ENCODE measurements around the gene TECRL.

GRCh38 chr4:64326507-64326906, 82.7 kb downstream of the TECRL start:
- TF ChIP-seq ZNF19 (tag by site-specific recombination; IDR thresholded peaks at IDR 0.05; ENCODE audit: low read depth) (no peak), GFI1B (tag by site-specific recombination; IDR thresholded peaks at IDR 0.05) (no peak), ZNF391 (tag by site-specific recombination; IDR thresholded peaks at IDR 0.05; ENCODE audit: borderline replicate concordance, low read depth) (no peak), CTCF (tag by site-specific recombination; IDR thresholded peaks at IDR 0.05) (no peak), GLI2 (tag by site-specific recombination; IDR thresholded peaks at IDR 0.05; ENCODE audit: borderline replicate concordance, low read depth) (no peak), ZNF248 (tag by site-specific recombination; IDR thresholded peaks at IDR 0.05) (no peak), REST (tag by site-specific recombination; IDR thresholded peaks at IDR 0.05) (no peak), ZNF114 (tag by site-specific recombination; IDR thresholded peaks at IDR 0.05) (no peak), SETDB1 (IDR thresholded peaks at IDR 0.05; ENCODE audit: insufficient read length, low read length) (no peak), ZNF514 (tag by site-specific recombination; IDR thresholded peaks at IDR 0.05) (no peak), ZNF121 (tag by site-specific recombination; IDR thresholded peaks at IDR 0.05) (no peak)
- TF ChIP-seq, protein P1, sequence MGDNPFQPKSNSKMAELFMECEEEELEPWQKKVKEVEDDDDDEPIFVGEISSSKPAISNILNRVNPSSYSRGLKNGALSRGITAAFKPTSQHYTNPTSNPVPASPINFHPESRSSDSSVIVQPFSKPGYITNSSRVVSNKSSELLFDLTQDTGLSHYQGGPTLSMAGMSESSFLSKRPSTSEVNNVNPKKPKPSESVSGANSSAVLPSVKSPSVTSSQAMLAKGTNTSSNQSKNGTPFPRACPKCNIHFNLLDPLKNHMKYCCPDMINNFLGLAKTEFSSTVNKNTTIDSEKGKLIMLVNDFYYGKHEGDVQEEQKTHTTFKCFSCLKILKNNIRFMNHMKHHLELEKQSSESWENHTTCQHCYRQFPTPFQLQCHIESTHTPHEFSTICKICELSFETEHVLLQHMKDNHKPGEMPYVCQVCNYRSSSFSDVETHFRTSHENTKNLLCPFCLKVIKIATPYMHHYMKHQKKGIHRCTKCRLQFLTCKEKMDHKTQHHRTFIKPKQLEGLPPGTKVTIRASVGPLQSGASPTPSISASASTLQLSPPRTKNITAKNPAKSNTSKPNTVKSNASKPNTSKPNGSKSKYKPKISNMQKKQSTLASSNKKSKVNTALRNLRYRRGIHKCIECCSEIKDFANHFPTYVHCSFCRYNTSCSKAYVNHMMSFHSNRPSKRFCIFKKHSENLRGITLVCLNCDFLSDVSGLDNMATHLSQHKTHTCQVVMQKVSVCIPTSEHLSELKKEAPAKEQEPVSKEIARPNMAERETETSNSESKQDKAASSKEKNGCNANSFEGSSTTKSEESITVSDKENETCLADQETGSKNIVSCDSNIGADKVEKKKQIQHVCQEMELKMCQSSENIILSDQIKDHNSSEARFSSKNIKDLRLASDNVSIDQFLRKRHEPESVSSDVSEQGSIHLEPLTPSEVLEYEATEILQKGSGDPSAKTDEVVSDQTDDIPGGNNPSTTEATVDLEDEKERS (tag by site-specific recombination; IDR thresholded peaks at IDR 0.05) = no peak
- TF ChIP-seq, protein P2, sequence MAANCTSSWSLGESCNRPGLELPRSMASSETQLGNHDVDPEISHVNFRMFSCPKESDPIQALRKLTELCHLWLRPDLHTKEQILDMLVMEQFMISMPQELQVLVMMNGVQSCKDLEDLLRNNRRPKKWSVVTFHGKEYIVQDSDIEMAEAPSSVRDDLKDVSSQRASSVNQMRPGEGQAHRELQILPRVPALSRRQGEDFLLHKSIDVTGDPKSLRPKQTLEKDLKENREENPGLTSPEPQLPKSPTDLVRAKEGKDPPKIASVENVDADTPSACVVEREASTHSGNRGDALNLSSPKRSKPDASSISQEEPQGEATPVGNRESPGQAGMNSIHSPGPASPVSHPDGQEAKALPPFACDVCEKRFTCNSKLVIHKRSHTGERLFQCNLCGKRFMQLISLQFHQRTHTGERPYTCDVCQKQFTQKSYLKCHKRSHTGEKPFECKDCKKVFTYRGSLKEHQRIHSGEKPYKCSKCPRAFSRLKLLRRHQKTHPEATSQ (tag by site-specific recombination; IDR thresholded peaks at IDR 0.05) = no peak
